ENCODE data around the gene POLG.

POLG gene

GRCh38 chr15:89356634-89357298, 22.1 kb upstream of the POLG start:
- DNase-seq (ENCODE audit: low read depth in 2 of 2): no peak

- no peak for DNase-seq (ENCODE audit: low read depth in 2 of 2)
These were observed 19.4 kb upstream of the POLG start for GRCh38 chr15:89353991-89354390.

GRCh38 chr15:89352476-89352875, 17.9 kb upstream of the POLG start:
- DNase-seq (ENCODE audit: low read depth in 2 of 2): no peak

GRCh38 chr15:89349206-89349558, 14.6 kb upstream of the POLG start:
- no peak for DNase-seq (ENCODE audit: low read depth in 2 of 2)

GRCh38 chr15:89346516-89347231, 12.1 kb upstream of the POLG start:
- DNase-seq (ENCODE audit: low read depth in 2 of 2): no peak

GRCh38 chr15:89345248-89345647, 10.6 kb upstream of the POLG start:
- DNase-seq (ENCODE audit: low read depth in 2 of 2): no peak

GRCh38 chr15:89342840-89343239, 8.2 kb upstream of the POLG start:
- DNase-seq (ENCODE audit: low read depth in 2 of 2): no peak

GRCh38 chr15:89341316-89342005, 6.8 kb upstream of the POLG start:
- no peak for DNase-seq (ENCODE audit: low read depth in 2 of 2)

- no peak for DNase-seq (ENCODE audit: low read depth in 2 of 2)
These were observed 5.9 kb upstream of the POLG start for GRCh38 chr15:89340573-89340972.

- DNase-seq (ENCODE audit: low read depth in 2 of 2): no peak
These were observed 3.4 kb upstream of the POLG start for GRCh38 chr15:89338036-89338435.

GRCh38 chr15:89335298-89336041, 846 bp upstream of the POLG start:
- DNase-seq (ENCODE audit: low read depth in 2 of 2): no peak

- DNase-seq (ENCODE audit: low read depth in 2 of 2): no peak
These were observed 590 bp downstream of the POLG start for GRCh38 chr15:89333959-89334509.

GRCh38 chr15:89333011-89333860, 1.4 kb downstream of the POLG start:
- DNase-seq (ENCODE audit: low read depth in 2 of 2): no peak

- DNase-seq (ENCODE audit: low read depth in 2 of 2): no peak
These were observed 2.2 kb downstream of the POLG start for GRCh38 chr15:89332446-89332845.

GRCh38 chr15:89330881-89331595, 3.6 kb downstream of the POLG start:
- DNase-seq (ENCODE audit: low read depth in 2 of 2): no peak

GRCh38 chr15:89330119-89330518, 4.5 kb downstream of the POLG start:
- DNase-seq (ENCODE audit: low read depth in 2 of 2): no peak

- no peak for DNase-seq (ENCODE audit: low read depth in 2 of 2)
These were observed 5.1 kb downstream of the POLG start for GRCh38 chr15:89329329-89330084.

GRCh38 chr15:89328398-89329254, 6.0 kb downstream of the POLG start:
- no peak for DNase-seq (ENCODE audit: low read depth in 2 of 2)

- DNase-seq (ENCODE audit: low read depth in 2 of 2): no peak
These were observed 7.5 kb downstream of the POLG start for GRCh38 chr15:89327113-89327512.
